ENCODE results near the gene TMEM9.

GRCh38 chr1:201167041-201167991, 13.0 kb upstream of the TMEM9 start:
- TF ChIP-seq CTCF (IDR thresholded peaks at IDR 0.05; ENCODE audit: poor library complexity) = no peak
- TF ChIP-seq EZH2phosphoT487 (IDR thresholded peaks at IDR 0.05; ENCODE audit: low read depth, severe bottlenecking, unreplicated experiment) = no peak
- TF ChIP-seq EZH2 (IDR thresholded peaks at IDR 0.05; ENCODE audit: borderline replicate concordance) = no peak
